NCI-H526 (cell line): ENCODE data around the gene OR8D1.
A peak's percentile ranks its signal among the peaks of the same experiment; 100 is the strongest.

ENCODE experiments used
- DNase-seq, 2 experiments: peaks; one replicate each; lab custom pipeline; 2025; lab: John Stamatoyannopoulos, UW

OR8D1 gene

GRCh38 chr11:124313849-124314248, at the start of gene OR8D1:
TSS of gene OR8D1 (minus strand) at chr11:124313949. CDS start at chr11:124310766, 3,183 bp downstream.
- DNase-seq = no peak

- DNase-seq = no peak
These were observed 45.8 kb upstream of the OR8D1 start for GRCh38 chr11:124359566-124359965.

- no peak for DNase-seq
These were observed 32.7 kb upstream of the OR8D1 start for GRCh38 chr11:124346311-124346955.

GRCh38 chr11:124344346-124344745, 30.6 kb upstream of the OR8D1 start:
- DNase-seq = no peak

GRCh38 chr11:124340142-124340447, 26.3 kb upstream of the OR8D1 start:
- DNase-seq = no peak

GRCh38 chr11:124339396-124340141, 25.8 kb upstream of the OR8D1 start:
- DNase-seq = no peak

- DNase-seq = no peak
These were observed 18.1 kb upstream of the OR8D1 start for GRCh38 chr11:124331873-124332272.

GRCh38 chr11:124329787-124330478, 16.2 kb upstream of the OR8D1 start:
- peak; percentile 27 to 71 for DNase-seq

- DNase-seq = no peak
These were observed 14.0 kb upstream of the OR8D1 start for GRCh38 chr11:124327775-124328174.

GRCh38 chr11:124322356-124322755, 8.6 kb upstream of the OR8D1 start:
- DNase-seq = no peak

- DNase-seq = no peak
These were observed 6.3 kb upstream of the OR8D1 start, which contains the start of gene OR8D2 for GRCh38 chr11:124320097-124320496. TSS of gene OR8D2 (minus strand) at chr11:124320197. CDS start at chr11:124320197, 0 bp downstream.

- DNase-seq = no peak
These were observed 1.3 kb upstream of the OR8D1 start for GRCh38 chr11:124315052-124315451.

- DNase-seq = no peak
These were observed 618 bp downstream of the OR8D1 start for GRCh38 chr11:124313131-124313530.

GRCh38 chr11:124311670-124312069, 2.1 kb downstream of the OR8D1 start:
- DNase-seq = no peak

- no peak for DNase-seq
These were observed 2.5 kb downstream of the OR8D1 start for GRCh38 chr11:124311269-124311668.

GRCh38 chr11:124310721-124311120, 3.0 kb downstream of the OR8D1 start:
- DNase-seq = no peak

GRCh38 chr11:124307093-124307492, 6.7 kb downstream of the OR8D1 start:
- DNase-seq = no peak

GRCh38 chr11:124302347-124303125, 11.2 kb downstream of the OR8D1 start:
- DNase-seq = no peak

GRCh38 chr11:124301548-124301947, 12.2 kb downstream of the OR8D1 start:
- no peak for DNase-seq

- no peak for DNase-seq
These were observed 15.8 kb downstream of the OR8D1 start for GRCh38 chr11:124297921-124298320.

- no peak for DNase-seq
These were observed 17.7 kb downstream of the OR8D1 start for GRCh38 chr11:124296016-124296415.

- DNase-seq = no peak
These were observed 19.1 kb downstream of the OR8D1 start for GRCh38 chr11:124294687-124295086.
